ENCODE data around the gene MYO1B.

MYO1B gene

DNA sequence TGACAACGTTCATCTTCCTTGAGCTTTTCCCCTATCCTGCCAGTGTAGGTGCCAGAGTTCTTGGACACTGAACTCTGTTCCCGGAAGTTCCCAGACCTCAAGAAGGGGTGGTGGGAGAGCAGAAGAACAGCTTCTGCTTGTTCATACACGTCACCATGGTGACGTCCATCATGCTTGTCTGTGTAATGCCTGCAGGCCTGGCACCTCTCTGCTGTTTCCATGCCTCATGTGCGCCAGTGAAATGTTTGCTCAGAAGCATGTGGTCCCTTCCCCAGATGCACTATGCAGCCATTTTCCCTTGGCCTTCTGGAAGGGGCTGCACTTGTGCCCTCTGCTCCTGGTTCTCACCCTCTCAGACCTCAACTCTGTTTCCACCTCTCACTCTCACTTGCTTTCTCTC, 221.9 kb downstream of the MYO1B start:
- Histone ChIP-seq H3K27me3 (ENCODE audit: insufficient read depth, low read length) (no peaks in the 10 kb centered on the region), H3K9me3 (ENCODE audit: low read length) (no peaks in the 10 kb centered on the region), H3K4me1 (ENCODE audit: insufficient read depth, low read length) (no peaks in the 10 kb centered on the region), H3K36me3 (ENCODE audit: insufficient read depth, low read length) (no peaks in the 10 kb centered on the region), H2AFZ (ENCODE audit: low read depth, low read length) (no peak overlapping the region), H3K4me3 (ENCODE audit: low read length) (no peak overlapping the region)

DNA sequence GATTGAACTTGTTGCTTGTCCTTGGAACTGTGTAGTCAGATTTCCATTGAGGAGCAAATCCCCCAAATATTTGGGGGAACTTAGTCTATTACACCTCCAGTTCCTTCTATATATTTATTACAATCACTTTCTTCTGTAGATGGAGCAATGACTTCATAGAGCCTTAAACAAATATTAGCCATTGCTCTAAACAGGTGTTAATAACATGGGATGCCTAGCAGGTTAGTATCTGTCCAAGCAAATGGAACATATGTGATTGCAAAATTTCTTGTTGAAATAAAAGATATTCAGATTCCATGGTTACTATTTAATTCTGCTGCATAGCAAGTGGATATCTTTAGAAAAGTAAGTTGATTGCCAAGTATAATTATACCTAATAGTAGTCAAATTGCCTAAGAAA, 225.1 kb downstream of the MYO1B start:
- no peak overlapping the region for H3K4me3 ChIP-seq (ENCODE audit: low read length)
- no peaks in the 10 kb centered on the region for H3K4me1 ChIP-seq (ENCODE audit: insufficient read depth, low read length)
- no peak overlapping the region for H2AFZ ChIP-seq (ENCODE audit: low read depth, low read length)
- H3K9me3 ChIP-seq (ENCODE audit: low read length): no peaks in the 10 kb centered on the region
- no peaks in the 10 kb centered on the region for H3K27me3 ChIP-seq (ENCODE audit: insufficient read depth, low read length)
- H3K36me3 ChIP-seq (ENCODE audit: insufficient read depth, low read length): no peaks in the 10 kb centered on the region

DNA sequence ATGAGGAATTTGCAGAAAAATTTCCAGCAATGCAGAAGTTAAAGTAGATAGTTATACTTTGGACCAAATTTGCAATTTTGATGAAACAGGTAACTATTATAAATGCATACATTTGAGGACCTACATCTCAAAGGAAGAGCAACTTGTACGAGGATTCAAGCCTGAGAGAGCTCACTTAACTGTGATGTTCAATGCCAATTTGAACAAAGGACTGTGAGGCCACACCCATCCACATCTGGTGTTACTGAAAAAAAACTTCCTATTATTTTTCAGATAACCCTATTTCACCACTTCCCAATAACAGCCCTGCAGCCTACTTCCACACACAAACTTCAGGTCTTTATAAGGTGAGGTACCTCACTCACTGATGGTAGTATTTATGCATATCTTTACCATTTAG, 229.3 kb downstream of the MYO1B start:
- no peak overlapping the region for H3K4me3 ChIP-seq (ENCODE audit: low read length)
- no peaks in the 10 kb centered on the region for H3K36me3 ChIP-seq (ENCODE audit: insufficient read depth, low read length)
- no peak overlapping the region for H2AFZ ChIP-seq (ENCODE audit: low read depth, low read length)
- H3K27me3 ChIP-seq (ENCODE audit: insufficient read depth, low read length): no peaks in the 10 kb centered on the region
- no peaks in the 10 kb centered on the region for H3K9me3 ChIP-seq (ENCODE audit: low read length)
- H3K4me1 ChIP-seq (ENCODE audit: insufficient read depth, low read length): peaks cover 15% of the 10 kb centered on the region
